OCI-LY7 (cell line): ENCODE results near the gene SGSM1. TPM values are rescaled to one million over a fixed set of nuclear protein-coding genes. Genes with fewer than 3 reads are reported as not detected.

ENCODE experiments used
- BruUV-seq: library from RNA; stranded (reverse); fragments of 400-500 nt; replicated peaks from 2 replicates; lab custom pipeline; 2021; lab: Mats Ljungman, UMichigan
- CTCF ChIA-PET: fragments of 300-600 bp; sonication (Branson Sonifier 250); formaldehyde crosslinking; loops from one replicate; lab custom pipeline; 2022; ENCODE audit warnings: antibody characterized with exemption; ENCODE audit not compliant: unreplicated experiment; lab: Charles Lee
- POLR2A ChIA-PET: fragments of 300-600 bp; sonication (Branson Sonifier 250); formaldehyde crosslinking; loops from one replicate; lab custom pipeline; 2022; ENCODE audit warnings: antibody characterized with exemption; lab: Charles Lee
- DNase-seq: peaks from one replicate; pipeline ENCODE4 v3.0.0-alpha.2; 2015; ENCODE audit warnings: low spot score
- H2AFZ ChIP-seq: fragments of 200-600 bp; sonication (generic), shearing (Covaris generic); 2 replicates; pipeline ENCODE4 v1.6.1; 2014; ENCODE audit warnings: mild to moderate bottlenecking, antibody characterized with exemption, low read length, moderate library complexity
- H3K27ac ChIP-seq: fragments of 200-600 bp; sonication (generic); 2 replicates; pipeline ENCODE4 v1.5.1; 2014; ENCODE audit warnings: mixed run types, low read depth, mild to moderate bottlenecking, moderate library complexity, low read length, inconsistent platforms; ENCODE audit not compliant: poor library complexity, severe bottlenecking
- H3K36me3 ChIP-seq: fragments of 200-600 bp; sonication (generic); 2 replicates; pipeline ENCODE4 v1.6.1; 2014; ENCODE audit warnings: mild to moderate bottlenecking, antibody characterized with exemption, low read length, moderate library complexity, mixed read lengths; ENCODE audit not compliant: insufficient read depth
- H3K4me1 ChIP-seq: fragments of 200-600 bp; sonication (generic); 2 replicates; pipeline ENCODE4 v1.5.1; 2014; ENCODE audit warnings: mild to moderate bottlenecking, low read length; ENCODE audit not compliant: insufficient read depth, poor library complexity, severe bottlenecking
- H3K4me2 ChIP-seq: fragments of 200-600 bp; sonication (generic); 2 replicates; pipeline ENCODE4 v1.6.1; 2014; ENCODE audit warnings: mild to moderate bottlenecking, low read length
- H3K4me3 ChIP-seq: fragments of 200-600 bp; sonication (generic); 2 replicates; pipeline ENCODE4 v1.5.1; 2014; ENCODE audit warnings: mild to moderate bottlenecking, low read depth, low read length; ENCODE audit not compliant: poor library complexity, severe bottlenecking
- H3K79me2 ChIP-seq: fragments of 200-600 bp; sonication (generic); 2 replicates; pipeline ENCODE4 v1.6.1; 2016; ENCODE audit warnings: low read depth, mild to moderate bottlenecking, low read length, moderate library complexity, mixed read lengths; ENCODE audit not compliant: insufficient read depth
- H3K9me2 ChIP-seq: fragments of 200-600 bp; sonication (generic); 2 replicates; pipeline ENCODE4 v1.6.1; 2016; ENCODE audit warnings: mild to moderate bottlenecking, low read length, mixed read lengths; ENCODE audit not compliant: insufficient read depth
- H3K9me3 ChIP-seq: fragments of 200-600 bp; sonication (generic); 2 replicates; pipeline ENCODE4 v1.6.1; 2014; ENCODE audit warnings: mild to moderate bottlenecking, mixed run types, low read length, mixed read lengths
- H4K20me1 ChIP-seq: fragments of 200-600 bp; sonication (generic); 2 replicates; pipeline ENCODE4 v1.6.1; 2014; ENCODE audit warnings: mild to moderate bottlenecking, antibody characterized with exemption, low read length, moderate library complexity, mixed read lengths; ENCODE audit not compliant: insufficient read depth
- CTCF ChIP-seq: fragments of 200-600 bp; sonication (generic); conservative IDR thresholded peaks from 2 replicates; pipeline ENCODE4 v1.5.1; 2014; ENCODE audit warnings: mild to moderate bottlenecking, antibody characterized with exemption, low read length, moderate library complexity, mixed read lengths
- EZH2phosphoT487 ChIP-seq: fragments of 200-600 bp; sonication (generic); IDR thresholded peaks from 2 replicates; pipeline ENCODE4 v1.6.1; 2018; ENCODE audit warnings: low read depth, borderline replicate concordance, mild to moderate bottlenecking, mixed run types, antibody characterized with exemption, low read length, moderate library complexity, mixed read lengths
- intact Hi-C: fragments of 100-400 bp; cut with micrococcal nuclease; formaldehyde crosslinking; loops from one replicate; pipeline ENCODE4 v1.10.0; 2022; ENCODE audit not compliant: unreplicated experiment
- total RNA-seq, 2 experiments: library from RNA; depleted of rRNA in 1 of 2; stranded (reverse); fragments of >200 nt in 1 of 2; shearing (Covaris generic) in 1 of 2; gene quantifications; 2 replicates each; pipeline ENCODE4 v1.2.3, GENCODE V29; 2014 to 2022

The SGSM1 gene
- total RNA-seq, 2 experiments from 2014 or later = not detected

DNA sequence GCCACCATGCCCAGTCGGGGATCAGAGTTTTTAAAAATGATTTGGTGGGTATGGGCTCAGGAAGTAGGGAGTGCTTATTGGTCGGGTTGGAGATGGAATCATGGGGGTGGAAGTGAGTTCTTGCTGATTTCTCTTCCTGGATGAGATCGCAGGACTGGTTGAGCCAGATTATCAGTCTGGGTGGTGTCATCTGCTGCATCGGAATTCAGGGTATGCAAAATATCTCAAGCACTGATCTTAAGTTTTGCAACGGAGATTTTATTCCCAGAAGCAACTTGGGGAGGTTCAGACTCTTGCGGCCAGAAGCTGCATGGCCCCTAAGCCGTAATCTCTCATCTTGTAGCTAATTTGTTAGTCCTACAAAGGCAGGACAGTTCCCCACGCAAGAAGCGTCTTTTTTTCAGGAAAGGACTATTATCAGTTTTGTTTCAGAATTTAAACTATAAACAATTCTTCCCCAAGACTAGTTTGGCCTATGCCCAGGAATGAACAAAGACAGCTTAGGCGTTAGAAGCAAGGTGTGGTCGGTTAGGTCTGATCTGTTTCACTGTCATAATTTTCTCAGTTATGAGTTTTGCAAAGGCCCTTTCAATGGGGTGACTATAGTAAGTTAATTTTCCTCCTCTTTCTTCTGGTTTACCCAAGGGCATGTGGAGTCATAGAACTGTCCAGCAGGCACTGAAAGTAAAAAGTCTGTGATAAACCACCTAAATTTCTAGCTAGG is 30.1 kb upstream of the SGSM1 start:
- no peak overlapping the region for H2AFZ ChIP-seq
- CTCF ChIA-PET = no interaction called here
- no TSS peak for BruUV-seq

DNA sequence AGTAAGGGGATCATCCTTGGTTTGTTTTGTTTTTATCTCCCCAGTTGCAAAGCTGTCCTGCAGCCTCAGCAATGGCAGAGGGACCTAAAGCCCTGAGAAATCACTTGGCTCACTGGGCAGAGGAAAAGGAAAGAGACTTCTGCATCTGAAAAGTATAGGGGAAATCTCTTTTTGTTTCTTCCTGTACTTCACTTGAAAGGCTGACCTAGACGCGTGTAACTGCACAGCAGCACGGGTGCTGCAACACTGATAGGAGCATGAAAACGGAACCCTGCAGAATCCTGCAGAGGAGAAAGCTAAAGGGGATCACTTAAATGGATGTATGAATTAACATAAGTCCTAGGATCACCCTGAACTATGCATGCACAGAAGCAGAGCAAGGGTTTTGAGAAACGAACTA is 29.5 kb upstream of the SGSM1 start:
- BruUV-seq = no TSS peak
- H3K4me2 ChIP-seq = no peak overlapping the region
- H2AFZ ChIP-seq = no peak overlapping the region
- no peaks in the 10 kb centered on the region for H3K9me3 ChIP-seq
- POLR2A ChIA-PET = no interaction called here
- H3K4me1 ChIP-seq = no peaks in the 10 kb centered on the region
- intact Hi-C loops = no loop called here
- no peaks in the 10 kb centered on the region for H4K20me1 ChIP-seq
- H3K79me2 ChIP-seq = no peaks in the 10 kb centered on the region
- no peaks in the 10 kb centered on the region for H3K36me3 ChIP-seq
- DNase-seq = no peak
- no peak overlapping the region for H3K4me3 ChIP-seq
- H3K27ac ChIP-seq = no peak overlapping the region
- no peak for TF ChIP-seq EZH2phosphoT487
- TF ChIP-seq CTCF = no peak
- CTCF ChIA-PET = no interaction called here
- no peaks in the 10 kb centered on the region for H3K9me2 ChIP-seq

More for the DNA sequence above, 30.1 kb upstream of the SGSM1 start:
- H3K36me3 ChIP-seq = no peaks in the 10 kb centered on the region
- H3K4me1 ChIP-seq = no peaks in the 10 kb centered on the region
- H4K20me1 ChIP-seq = no peaks in the 10 kb centered on the region
- TF ChIP-seq CTCF (no peak), EZH2phosphoT487 (no peak)
- H3K9me3 ChIP-seq = no peaks in the 10 kb centered on the region
- no peak overlapping the region for H3K4me2 ChIP-seq
- POLR2A ChIA-PET = no interaction called here
- no peaks in the 10 kb centered on the region for H3K9me2 ChIP-seq
- no peaks in the 10 kb centered on the region for H3K79me2 ChIP-seq
- intact Hi-C loops = no loop called here
- no peak overlapping the region for H3K4me3 ChIP-seq
- H3K27ac ChIP-seq = no peak overlapping the region
- no peak for DNase-seq

GRCh38 chr22:24789516-24789915 is 16.5 kb upstream of the SGSM1 start:
- no peaks in the 10 kb centered on the region for H3K4me1 ChIP-seq
- no peak for DNase-seq
- no peaks in the 10 kb centered on the region for H3K36me3 ChIP-seq
- intact Hi-C loops = no loop called here
- H3K79me2 ChIP-seq = no peaks in the 10 kb centered on the region
- H3K4me3 ChIP-seq = no peak overlapping the region
- H3K9me2 ChIP-seq = no peaks in the 10 kb centered on the region
- H4K20me1 ChIP-seq = no peaks in the 10 kb centered on the region
- no peak overlapping the region for H3K27ac ChIP-seq
- no peak overlapping the region for H2AFZ ChIP-seq
- ChIA-PET POLR2A (no interaction called here), CTCF (interaction anchor here (0.6 kb wide), 1 partner anchor 43 kb away, joined by 3 read pairs; no protein-coding TSS in a partner anchor)
- H3K9me3 ChIP-seq = no peaks in the 10 kb centered on the region
- no peak overlapping the region for H3K4me2 ChIP-seq
- no TSS peak for BruUV-seq
- TF ChIP-seq EZH2phosphoT487 (no peak), CTCF (no peak)
